Hepatocyte (in vitro differentiated cells): ENCODE data around the gene PLXND1. TPM values are rescaled to one million over a fixed set of nuclear protein-coding genes. Genes with fewer than 3 reads are reported as not detected.

Source experiments
- DNase-seq: peaks from one replicate; pipeline ENCODE4 v3.0.0-alpha.2; 2016; ENCODE audit warnings: low spot score
- H2AFZ ChIP-seq: fragments of 200-600 bp; sonication (generic); 2 replicates; pipeline ENCODE4 v1.6.0; 2016; ENCODE audit warnings: antibody characterized with exemption, mild to moderate bottlenecking
- H3K27ac ChIP-seq: fragments of 200-600 bp; sonication (generic); 2 replicates; pipeline ENCODE4 v1.5.1; 2016; ENCODE audit warnings: mild to moderate bottlenecking
- H3K27me3 ChIP-seq: fragments of 200-600 bp; sonication (generic); 2 replicates; pipeline ENCODE4 v1.6.1; 2016
- H3K36me3 ChIP-seq: fragments of 200-600 bp; sonication (generic); replicated peaks from 2 replicates; pipeline ENCODE4 v1.5.1; 2016; ENCODE audit warnings: low read depth; ENCODE audit not compliant: insufficient read depth
- H3K4me1 ChIP-seq: fragments of 200-600 bp; sonication (generic); 2 replicates; pipeline ENCODE4 v1.5.1; 2016; ENCODE audit warnings: mild to moderate bottlenecking, moderate library complexity; ENCODE audit not compliant: insufficient read depth
- H3K4me2 ChIP-seq: fragments of 200-600 bp; sonication (generic); 2 replicates; pipeline ENCODE4 v1.6.0; 2016
- H3K4me3 ChIP-seq: fragments of 200-600 bp; sonication (generic); 2 replicates; pipeline ENCODE4 v1.5.1; 2016; ENCODE audit warnings: mild to moderate bottlenecking
- H3K79me2 ChIP-seq: fragments of 200-600 bp; sonication (generic); 2 replicates; pipeline ENCODE4 v1.6.0; 2017; ENCODE audit warnings: mild to moderate bottlenecking
- H3K9me2 ChIP-seq: fragments of 200-600 bp; sonication (generic); replicated peaks from 2 replicates; pipeline ENCODE4 v1.6.0; 2017; ENCODE audit warnings: mild to moderate bottlenecking; ENCODE audit not compliant: insufficient read depth
- H3K9me3 ChIP-seq: fragments of 200-600 bp; sonication (generic); 2 replicates; pipeline ENCODE4 v1.5.1; 2016; ENCODE audit warnings: low read depth, mild to moderate bottlenecking
- H4K20me1 ChIP-seq: fragments of 200-600 bp; sonication (generic); 2 replicates; pipeline ENCODE4 v1.6.0; 2016; ENCODE audit warnings: mild to moderate bottlenecking; ENCODE audit not compliant: insufficient read depth, poor library complexity, severe bottlenecking
- EZH2 ChIP-seq: fragments of 200-600 bp; sonication (generic); IDR thresholded peaks from 2 replicates; pipeline ENCODE4 v1.6.1; 2016; ENCODE audit warnings: antibody characterized with exemption, mild to moderate bottlenecking, borderline replicate concordance
- EZH2phosphoT487 ChIP-seq: fragments of 200-600 bp; sonication (generic); IDR thresholded peaks from one replicate; pipeline ENCODE4 v1.6.1; 2018; ENCODE audit warnings: antibody characterized with exemption, mild to moderate bottlenecking, low read depth, moderate library complexity; ENCODE audit not compliant: unreplicated experiment, severe bottlenecking
- WGBS: methylation state at CpG from one replicate; pipeline ENCODE4 v1.1.6; 2016; ENCODE audit warnings: low lambda C conversion rate; ENCODE audit errors: missing lambda C conversion rate; 5-methylcytosine and 5-hydroxymethylcytosine counted together
- polyA plus RNA-seq: library from polyadenylated mRNA; unstranded; fragments of >200 nt; fragmentation: Nextera tagmentation; extraction: Ambion mirVana; gene quantifications from 2 replicates; pipeline ENCODE4 v1.2.1, GENCODE V29; 2016
- total RNA-seq: library from RNA; depleted of rRNA; stranded (reverse); fragments of >200 nt; gene quantifications from 2 replicates; pipeline ENCODE4 v1.2.3, GENCODE V29; 2014
- TF ChIP-seq, protein P1 (sequence below): fragments of 200-600 bp; sonication (generic); IDR thresholded peaks from 2 replicates; pipeline ENCODE4 v1.5.1; 2016; ENCODE audit warnings: antibody characterized with exemption, mild to moderate bottlenecking; ENCODE audit not compliant: poor library complexity

The PLXND1 gene
- total and polyA plus RNA-seq, 2 experiments from 2014 or later: 36.3 to 45.3 TPM

- no peaks in the 10 kb centered on the region for H3K27me3 ChIP-seq
Measured at GRCh38 chr3:129633751-129634481, 27.4 kb upstream of the PLXND1 start.

DNA sequence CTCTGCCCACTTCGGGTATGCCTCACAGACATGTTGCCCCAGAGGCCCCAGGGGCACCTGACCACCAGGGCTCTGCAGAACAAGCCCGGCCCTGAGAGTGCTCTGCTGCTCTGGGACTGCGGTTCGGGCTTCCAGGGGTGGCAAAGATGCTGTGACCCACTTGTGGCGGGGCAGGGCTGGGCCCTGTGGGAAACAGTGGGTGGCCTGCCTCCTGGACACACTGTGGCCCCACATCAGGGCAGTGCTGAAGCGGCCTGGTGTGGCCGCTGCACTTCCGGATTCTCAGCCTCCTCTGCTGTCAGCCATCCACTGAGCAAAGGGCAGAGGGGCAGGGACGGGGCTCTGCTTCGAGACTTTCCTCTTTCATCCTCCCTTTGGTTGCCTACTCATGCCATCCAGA is 26.5 kb upstream of the PLXND1 start:
- Histone ChIP-seq H2AFZ (no peak overlapping the region), H3K27ac (no peak overlapping the region), H3K4me1 (no peaks in the 10 kb centered on the region), H3K4me3 (no peak overlapping the region), H3K36me3 (no peaks in the 10 kb centered on the region), H3K27me3 (no peaks in the 10 kb centered on the region), H3K9me3 (no peaks in the 10 kb centered on the region), H4K20me1 (no peaks in the 10 kb centered on the region), H3K79me2 (no peaks in the 10 kb centered on the region), H3K4me2 (no peak overlapping the region), H3K9me2 (no peaks in the 10 kb centered on the region)
- DNase-seq: no peak
- 87% methylated on average over 10 of the region's 10 CpGs for WGBS
- TF ChIP-seq, protein P1, sequence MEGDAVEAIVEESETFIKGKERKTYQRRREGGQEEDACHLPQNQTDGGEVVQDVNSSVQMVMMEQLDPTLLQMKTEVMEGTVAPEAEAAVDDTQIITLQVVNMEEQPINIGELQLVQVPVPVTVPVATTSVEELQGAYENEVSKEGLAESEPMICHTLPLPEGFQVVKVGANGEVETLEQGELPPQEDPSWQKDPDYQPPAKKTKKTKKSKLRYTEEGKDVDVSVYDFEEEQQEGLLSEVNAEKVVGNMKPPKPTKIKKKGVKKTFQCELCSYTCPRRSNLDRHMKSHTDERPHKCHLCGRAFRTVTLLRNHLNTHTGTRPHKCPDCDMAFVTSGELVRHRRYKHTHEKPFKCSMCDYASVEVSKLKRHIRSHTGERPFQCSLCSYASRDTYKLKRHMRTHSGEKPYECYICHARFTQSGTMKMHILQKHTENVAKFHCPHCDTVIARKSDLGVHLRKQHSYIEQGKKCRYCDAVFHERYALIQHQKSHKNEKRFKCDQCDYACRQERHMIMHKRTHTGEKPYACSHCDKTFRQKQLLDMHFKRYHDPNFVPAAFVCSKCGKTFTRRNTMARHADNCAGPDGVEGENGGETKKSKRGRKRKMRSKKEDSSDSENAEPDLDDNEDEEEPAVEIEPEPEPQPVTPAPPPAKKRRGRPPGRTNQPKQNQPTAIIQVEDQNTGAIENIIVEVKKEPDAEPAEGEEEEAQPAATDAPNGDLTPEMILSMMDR: no peak
- TF ChIP-seq EZH2phosphoT487 (no peak), EZH2 (no peak)

More at GRCh38 chr3:129633751-129634481, 27.4 kb upstream of the PLXND1 start:
- Histone ChIP-seq H3K9me2 (no peaks in the 10 kb centered on the region), H2AFZ (no peak overlapping the region), H3K27ac (no peak overlapping the region), H3K9me3 (no peaks in the 10 kb centered on the region), H3K4me1 (no peaks in the 10 kb centered on the region), H3K79me2 (no peaks in the 10 kb centered on the region), H3K4me3 (no peak overlapping the region), H3K36me3 (no peaks in the 10 kb centered on the region), H3K4me2 (no peak overlapping the region), H4K20me1 (no peaks in the 10 kb centered on the region)
- DNase-seq: no peak
- TF ChIP-seq EZH2phosphoT487 (no peak), EZH2 (no peak)
- TF ChIP-seq, protein P1: no peak
- 81% methylated on average over 10 of the region's 10 CpGs for WGBS

DNA sequence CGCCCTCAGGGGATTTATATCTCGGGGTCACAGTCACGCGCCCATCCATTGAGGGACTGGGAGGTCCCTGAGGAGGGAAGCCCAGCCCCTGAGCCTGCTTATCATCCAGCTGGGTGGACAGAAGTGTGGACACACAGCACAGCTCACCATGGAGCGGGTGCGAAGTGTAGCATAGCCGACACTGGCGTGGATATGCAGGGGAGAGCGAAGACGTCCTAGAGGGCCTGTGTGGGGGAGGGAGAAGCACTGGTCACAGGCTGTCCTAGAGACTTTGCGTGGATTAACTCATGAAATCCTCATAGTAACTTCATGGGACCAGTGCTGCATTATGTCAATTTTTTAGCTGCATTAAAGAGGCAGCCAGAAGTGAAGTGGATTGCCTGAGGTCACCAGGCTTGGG is 26.1 kb upstream of the PLXND1 start:
- no peaks in the 10 kb centered on the region for H3K9me3 ChIP-seq
- TF ChIP-seq EZH2 (no peak), EZH2phosphoT487 (no peak)
- TF ChIP-seq, protein P1: no peak
- no peaks in the 10 kb centered on the region for H3K36me3 ChIP-seq
- no peaks in the 10 kb centered on the region for H4K20me1 ChIP-seq
- H2AFZ ChIP-seq: no peak overlapping the region
- DNase-seq: no peak
- H3K27me3 ChIP-seq: no peaks in the 10 kb centered on the region
- WGBS: 91% methylated on average over 11 of the region's 11 CpGs
- no peaks in the 10 kb centered on the region for H3K79me2 ChIP-seq
- H3K27ac ChIP-seq: no peak overlapping the region
- H3K9me2 ChIP-seq: no peaks in the 10 kb centered on the region
- peaks cover 3% of the 10 kb centered on the region for H3K4me1 ChIP-seq
- no peak overlapping the region for H3K4me2 ChIP-seq
- no peak overlapping the region for H3K4me3 ChIP-seq
